ENCODE measurements around the gene DBN1. TPM values are rescaled to one million over a fixed set of nuclear protein-coding genes. Genes with fewer than 3 reads are reported as not detected.
"Not testable (repeated sequence)": the region's sequence is repeated elsewhere in the genome, so short reads cannot be mapped to it uniquely, and the experiment has no call there.

Gene DBN1
- total RNA-seq, 1 donor from 2014 or later: 113 TPM

DNA sequence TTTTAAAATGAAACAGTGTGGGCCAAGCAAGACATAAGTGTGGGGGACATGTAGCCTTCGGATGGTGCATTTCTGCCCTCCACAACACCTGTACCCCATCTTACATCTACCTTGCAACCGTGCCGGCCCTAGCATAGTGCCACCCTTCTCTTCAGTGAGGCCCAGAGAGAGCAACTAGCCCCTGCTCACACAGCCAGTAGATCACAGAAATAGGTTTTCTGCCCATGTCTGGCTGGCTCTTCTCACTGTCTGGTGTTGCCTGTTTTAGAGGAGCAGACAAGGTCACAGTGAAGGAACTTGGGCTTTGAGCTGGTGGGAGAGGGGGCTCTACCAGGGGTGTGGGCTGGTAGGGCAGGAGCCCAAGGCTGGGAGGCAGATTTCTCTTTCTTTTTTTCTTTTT is 12.8 kb upstream of the DBN1 start:
- H3K36me3 Mint-ChIP-seq: peaks cover 31% of the 10 kb centered on the region
- H3K9me3 ChIP-seq (ENCODE audit: low read depth): no peaks in the 10 kb centered on the region
- peaks cover 4% of the 10 kb centered on the region for H3K27me3 Mint-ChIP-seq (ENCODE audit: insufficient read depth, low read depth)
- H3K36me3 ChIP-seq: peaks cover 5% of the 10 kb centered on the region
- peaks cover 41% of the 10 kb centered on the region for H4K20me1 ChIP-seq (ENCODE audit: low read depth)
- DNase-seq (ENCODE audit: low spot score): no peak
- peaks cover 22% of the 10 kb centered on the region for H3K4me1 Mint-ChIP-seq
- no peak overlapping the region for H3K9ac ChIP-seq
- H3K27ac Mint-ChIP-seq: no peak overlapping the region
- peaks cover 4% of the 10 kb centered on the region for H3K4me1 ChIP-seq
- H3K4me3 Mint-ChIP-seq: no peak overlapping the region
- H3K27ac ChIP-seq: no peak overlapping the region
- H3K79me2 ChIP-seq (ENCODE audit: low read depth): no peaks in the 10 kb centered on the region
- no peaks in the 10 kb centered on the region for H3K27me3 ChIP-seq
- TF ChIP-seq EZH2 (IDR thresholded peaks at IDR 0.05) (no peak), CTCF (IDR thresholded peaks at IDR 0.05) (no peak), EZH2phosphoT487 (IDR thresholded peaks at IDR 0.05) (no peak)
- H3K4me2 ChIP-seq: no peak overlapping the region
- H3K9me3 Mint-ChIP-seq: no peaks in the 10 kb centered on the region
- peaks cover 11% of the 10 kb centered on the region for H3F3A ChIP-seq (ENCODE audit: low read depth)
- H2AFZ ChIP-seq (replicated peaks): no peak overlapping the region
- no peak overlapping the region for H3K4me3 ChIP-seq

- not testable (repeated sequence) for H3K4me3 Mint-ChIP-seq; H3K9ac ChIP-seq; H3K79me2 ChIP-seq (ENCODE audit: low read depth); H3K9me3 ChIP-seq (ENCODE audit: low read depth); H3K27me3 Mint-ChIP-seq (ENCODE audit: insufficient read depth, low read depth); H3F3A ChIP-seq (ENCODE audit: low read depth); H3K27me3 ChIP-seq; H3K9me3 Mint-ChIP-seq; H2AFZ ChIP-seq (replicated peaks); H3K4me2 ChIP-seq; H3K27ac ChIP-seq; DNase-seq (ENCODE audit: low spot score); H3K4me3 ChIP-seq; H3K36me3 ChIP-seq; H3K4me1 ChIP-seq
- H4K20me1 ChIP-seq (ENCODE audit: low read depth): peaks cover 36% of the 10 kb centered on the region
- Mint-ChIP-seq H3K4me1 (peaks cover 19% of the 10 kb centered on the region), H3K27ac (peak overlapping the region; percentile 63), H3K36me3 (peaks cover 30% of the 10 kb centered on the region)
Observed at GRCh38 chr5:177485753-177486152, 12.3 kb upstream of the DBN1 start.

- H3K27ac Mint-ChIP-seq: peak overlapping the region; percentile 63
- TF ChIP-seq EZH2phosphoT487 (IDR thresholded peaks at IDR 0.05) (no peak), CTCF (IDR thresholded peaks at IDR 0.05) (no peak), EZH2 (IDR thresholded peaks at IDR 0.05) (no peak)
- DNase-seq (ENCODE audit: low spot score): no peak
- Histone ChIP-seq H3K4me2 (no peak overlapping the region), H2AFZ (replicated peaks) (no peak overlapping the region), H3K4me3 (no peak overlapping the region), H3K27ac (no peak overlapping the region), H4K20me1 (ENCODE audit: low read depth) (peaks cover 33% of the 10 kb centered on the region), H3K79me2 (ENCODE audit: low read depth) (no peaks in the 10 kb centered on the region), H3F3A (ENCODE audit: low read depth) (peaks cover 13% of the 10 kb centered on the region), H3K27me3 (no peaks in the 10 kb centered on the region), H3K9ac (no peak overlapping the region), H3K4me1 (no peaks in the 10 kb centered on the region), H3K36me3 (peaks cover 5% of the 10 kb centered on the region), H3K9me3 (ENCODE audit: low read depth) (no peaks in the 10 kb centered on the region)
- no peak overlapping the region for H3K4me3 Mint-ChIP-seq
- H3K9me3 Mint-ChIP-seq: no peaks in the 10 kb centered on the region
- H3K27me3 Mint-ChIP-seq (ENCODE audit: insufficient read depth, low read depth): peaks cover 6% of the 10 kb centered on the region
- peaks cover 17% of the 10 kb centered on the region for H3K4me1 Mint-ChIP-seq
- H3K36me3 Mint-ChIP-seq: peaks cover 28% of the 10 kb centered on the region
Observed at GRCh38 chr5:177484902-177485549, 11.6 kb upstream of the DBN1 start.
